HEK293 (cell line): ENCODE measurements around the gene SMCHD1.

Source experiments
- CTCF ChIA-PET: fragments of 350-600 bp; formaldehyde crosslinking; extraction: SDS; loops from one replicate; lab custom pipeline; 2021; ENCODE audit warnings: antibody characterized with exemption; lab: Yijun Ruan, JAX
- POLR2A ChIA-PET: fragments of 300-600 bp; formaldehyde crosslinking; extraction: SDS; loops from one replicate; lab custom pipeline; 2020; ENCODE audit warnings: antibody characterized with exemption, inconsistent platforms; lab: Yijun Ruan, JAX
- H3K27ac ChIP-seq: fragments of 200-500 bp; sonication (Bioruptor generic); 2 replicates; pipeline ENCODE4 v1.5.1; 2014; ENCODE audit warnings: low read depth, low read length, control low read depth, inconsistent platforms; ENCODE audit errors: extremely low read depth
- H3K36me3 ChIP-seq, 2 experiments: fragments of 200-500 bp in 1 of 2; sonication (Bioruptor generic) in 1 of 2; 1 replicate in 1 of 2; 2 replicates in 1 of 2; pipeline ENCODE4 v1.5.1; 2014 to 2017; ENCODE audit warnings: inconsistent platforms in 2 of 2, low read length in 2 of 2; ENCODE audit not compliant: control insufficient read depth in 2 of 2, insufficient read depth in 1 of 2
- H3K4me1 ChIP-seq: fragments of 200-500 bp; sonication (Bioruptor generic); 2 replicates; pipeline ENCODE4 v1.5.1; 2014; ENCODE audit warnings: mild to moderate bottlenecking, low read length, inconsistent platforms; ENCODE audit not compliant: control insufficient read depth, insufficient read depth
- H3K4me3 ChIP-seq: 2 replicates; pipeline ENCODE4 v1.5.1; 2011; ENCODE audit warnings: low read depth, mild to moderate bottlenecking, control low read depth, low read length, moderate library complexity
- H3K9me3 ChIP-seq: fragments of 200-500 bp; sonication (Bioruptor generic); 2 replicates; pipeline ENCODE4 v1.5.1; 2014; ENCODE audit warnings: low read depth, low read length, inconsistent platforms; ENCODE audit not compliant: control insufficient read depth, insufficient read depth
- BCL11A ChIP-seq: fragments of 450-650 bp; formaldehyde crosslinking; IDR thresholded peaks from 2 replicates; pipeline ENCODE4 v1.5.1; 2016; ENCODE audit warnings: low read depth, missing biosample characterization, missing genetic modification characterization
- MYNN ChIP-seq: fragments of 450-650 bp; formaldehyde crosslinking; IDR thresholded peaks from 2 replicates; pipeline ENCODE4 v1.5.1; 2016; ENCODE audit warnings: missing biosample characterization, missing genetic modification characterization, borderline replicate concordance
- MZF1 ChIP-seq: fragments of 450-650 bp; formaldehyde crosslinking; IDR thresholded peaks from 2 replicates; pipeline ENCODE4 v1.5.1; 2017; ENCODE audit warnings: missing biosample characterization, missing genetic modification characterization, borderline replicate concordance
- ZBTB7A ChIP-seq: fragments of 450-650 bp; formaldehyde crosslinking; IDR thresholded peaks from 2 replicates; pipeline ENCODE4 v1.5.1; 2016; ENCODE audit warnings: low read depth, missing biosample characterization, missing genetic modification characterization
- ZBTB8A ChIP-seq: fragments of 450-650 bp; formaldehyde crosslinking; IDR thresholded peaks from 2 replicates; pipeline ENCODE4 v1.5.1; 2016; ENCODE audit warnings: missing biosample characterization, missing genetic modification characterization
- ZFP69B ChIP-seq: fragments of 450-650 bp; formaldehyde crosslinking; IDR thresholded peaks from 2 replicates; pipeline ENCODE4 v1.5.1; 2016; ENCODE audit warnings: missing biosample characterization, missing genetic modification characterization
- ZNF133 ChIP-seq: fragments of 450-650 bp; formaldehyde crosslinking; IDR thresholded peaks from 2 replicates; pipeline ENCODE4 v1.5.1; 2016; ENCODE audit warnings: missing biosample characterization, missing genetic modification characterization
- ZNF155 ChIP-seq: fragments of 450-650 bp; formaldehyde crosslinking; IDR thresholded peaks from 2 replicates; pipeline ENCODE4 v1.5.1; 2016; ENCODE audit warnings: missing biosample characterization, missing genetic modification characterization
- ZNF169 ChIP-seq: fragments of 450-650 bp; formaldehyde crosslinking; IDR thresholded peaks from 2 replicates; pipeline ENCODE4 v1.5.1; 2016; ENCODE audit warnings: missing biosample characterization, missing genetic modification characterization
- ZNF211 ChIP-seq: fragments of 450-650 bp; formaldehyde crosslinking; IDR thresholded peaks from 2 replicates; pipeline ENCODE4 v1.5.1; 2016; ENCODE audit warnings: low read depth, missing biosample characterization, missing genetic modification characterization
- ZNF223 ChIP-seq: fragments of 450-650 bp; formaldehyde crosslinking; IDR thresholded peaks from 2 replicates; pipeline ENCODE4 v1.5.1; 2016; ENCODE audit warnings: missing biosample characterization, missing genetic modification characterization
- ZNF366 ChIP-seq: fragments of 450-650 bp; formaldehyde crosslinking; conservative IDR thresholded peaks from 2 replicates; pipeline ENCODE4 v1.5.1; 2016; ENCODE audit warnings: missing biosample characterization, missing genetic modification characterization
- ZNF37A ChIP-seq: fragments of 450-650 bp; IDR thresholded peaks from 2 replicates; pipeline ENCODE4 v1.5.1; 2018; ENCODE audit warnings: missing biosample characterization, missing genetic modification characterization
- ZNF404 ChIP-seq: fragments of 450-650 bp; formaldehyde crosslinking; IDR thresholded peaks from 2 replicates; pipeline ENCODE4 v1.5.1; 2017; ENCODE audit warnings: missing biosample characterization, missing genetic modification characterization
- ZNF548 ChIP-seq: fragments of 450-650 bp; formaldehyde crosslinking; IDR thresholded peaks from 2 replicates; pipeline ENCODE4 v1.5.1; 2016; ENCODE audit warnings: missing biosample characterization, missing genetic modification characterization
- ZNF561 ChIP-seq: fragments of 450-650 bp; IDR thresholded peaks from 2 replicates; pipeline ENCODE4 v1.5.1; 2018; ENCODE audit warnings: missing biosample characterization, missing genetic modification characterization, borderline replicate concordance
- ZNF585B ChIP-seq: fragments of 450-650 bp; formaldehyde crosslinking; IDR thresholded peaks from 2 replicates; pipeline ENCODE4 v1.5.1; 2016; ENCODE audit warnings: missing biosample characterization, missing genetic modification characterization
- ZNF664 ChIP-seq: fragments of 450-650 bp; formaldehyde crosslinking; IDR thresholded peaks from 2 replicates; pipeline ENCODE4 v1.5.1; 2016; ENCODE audit warnings: missing biosample characterization, missing genetic modification characterization
- ZNF777 ChIP-seq: fragments of 450-650 bp; formaldehyde crosslinking; IDR thresholded peaks from 2 replicates; pipeline ENCODE4 v1.5.1; 2017; ENCODE audit warnings: missing biosample characterization, missing genetic modification characterization, borderline replicate concordance
- ZNF792 ChIP-seq: fragments of 450-650 bp; formaldehyde crosslinking; IDR thresholded peaks from 2 replicates; pipeline ENCODE4 v1.5.1; 2016; ENCODE audit warnings: missing biosample characterization, missing genetic modification characterization
- TF ChIP-seq, protein P1 (sequence below): fragments of 450-650 bp; formaldehyde crosslinking; IDR thresholded peaks from 2 replicates; pipeline ENCODE4 v1.5.1; 2016; ENCODE audit warnings: missing biosample characterization, missing genetic modification characterization
- TF ChIP-seq, protein P2 (sequence below): fragments of 450-650 bp; formaldehyde crosslinking; IDR thresholded peaks from 2 replicates; pipeline ENCODE4 v1.5.1; 2016; ENCODE audit warnings: missing biosample characterization, missing genetic modification characterization
- TF ChIP-seq, protein P3 (sequence below): fragments of 450-650 bp; formaldehyde crosslinking; IDR thresholded peaks from 2 replicates; pipeline ENCODE4 v1.5.1; 2016; ENCODE audit warnings: missing biosample characterization, missing genetic modification characterization
- TF ChIP-seq, protein P4 (sequence below): fragments of 450-650 bp; formaldehyde crosslinking; IDR thresholded peaks from 2 replicates; pipeline ENCODE4 v1.5.1; 2016; ENCODE audit warnings: missing biosample characterization, missing genetic modification characterization, borderline replicate concordance

SMCHD1 gene

DNA sequence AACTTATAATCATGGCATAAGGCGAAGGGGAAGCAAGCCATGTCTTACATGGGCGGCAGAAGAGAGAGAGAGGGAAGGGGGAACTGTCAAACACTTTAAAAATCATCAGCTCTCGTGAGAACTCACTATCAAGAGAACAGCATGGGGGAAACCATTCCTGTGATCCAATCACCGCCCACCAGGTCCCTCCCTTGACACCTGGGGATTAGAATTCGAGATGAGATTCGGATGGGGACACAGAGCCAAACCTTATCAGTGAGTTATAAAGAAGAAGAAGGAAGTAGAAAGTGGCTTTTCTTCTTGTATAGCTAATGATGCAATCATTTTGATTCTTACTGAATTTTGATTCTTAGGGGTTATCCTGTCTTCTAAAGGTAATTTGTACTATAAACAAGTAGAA, 51.4 kb downstream of the SMCHD1 start:
- no peak overlapping the region for H3K27ac ChIP-seq
- CTCF ChIA-PET, result no interaction called here
- TF ChIP-seq ZNF561 (tag by site-specific recombination) (no peak), MZF1 (tag by site-specific recombination) (peak; percentile 17; the same call in 1 of the 2 replicates), ZNF777 (tag by site-specific recombination) (no peak)
- TF ChIP-seq, protein P1, sequence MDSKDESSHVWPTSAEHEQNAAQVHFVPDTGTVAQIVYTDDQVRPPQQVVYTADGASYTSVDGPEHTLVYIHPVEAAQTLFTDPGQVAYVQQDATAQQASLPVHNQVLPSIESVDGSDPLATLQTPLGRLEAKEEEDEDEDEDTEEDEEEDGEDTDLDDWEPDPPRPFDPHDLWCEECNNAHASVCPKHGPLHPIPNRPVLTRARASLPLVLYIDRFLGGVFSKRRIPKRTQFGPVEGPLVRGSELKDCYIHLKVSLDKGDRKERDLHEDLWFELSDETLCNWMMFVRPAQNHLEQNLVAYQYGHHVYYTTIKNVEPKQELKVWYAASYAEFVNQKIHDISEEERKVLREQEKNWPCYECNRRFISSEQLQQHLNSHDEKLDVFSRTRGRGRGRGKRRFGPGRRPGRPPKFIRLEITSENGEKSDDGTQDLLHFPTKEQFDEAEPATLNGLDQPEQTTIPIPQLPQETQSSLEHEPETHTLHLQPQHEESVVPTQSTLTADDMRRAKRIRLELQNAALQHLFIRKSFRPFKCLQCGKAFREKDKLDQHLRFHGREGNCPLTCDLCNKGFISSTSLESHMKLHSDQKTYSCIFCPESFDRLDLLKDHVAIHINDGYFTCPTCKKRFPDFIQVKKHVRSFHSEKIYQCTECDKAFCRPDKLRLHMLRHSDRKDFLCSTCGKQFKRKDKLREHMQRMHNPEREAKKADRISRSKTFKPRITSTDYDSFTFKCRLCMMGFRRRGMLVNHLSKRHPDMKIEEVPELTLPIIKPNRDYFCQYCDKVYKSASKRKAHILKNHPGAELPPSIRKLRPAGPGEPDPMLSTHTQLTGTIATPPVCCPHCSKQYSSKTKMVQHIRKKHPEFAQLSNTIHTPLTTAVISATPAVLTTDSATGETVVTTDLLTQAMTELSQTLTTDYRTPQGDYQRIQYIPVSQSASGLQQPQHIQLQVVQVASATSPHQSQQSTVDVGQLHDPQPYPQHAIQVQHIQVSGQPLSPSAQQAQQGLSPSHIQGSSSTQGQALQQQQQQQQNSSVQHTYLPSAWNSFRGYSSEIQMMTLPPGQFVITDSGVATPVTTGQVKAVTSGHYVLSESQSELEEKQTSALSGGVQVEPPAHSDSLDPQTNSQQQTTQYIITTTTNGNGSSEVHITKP, result peak; percentile 28; the same call in 1 of the 2 replicates
- POLR2A ChIA-PET, result interaction anchor here (0.5 kb wide), 1 partner anchor 52 kb away, joined by 3 read pairs; no protein-coding TSS in a partner anchor
- no peak overlapping the region for H3K4me3 ChIP-seq
- H3K9me3 ChIP-seq, result no peaks in the 10 kb centered on the region
- H3K4me1 ChIP-seq, result no peaks in the 10 kb centered on the region
- H3K36me3 ChIP-seq, result peaks cover 31 to 76% of the 10 kb centered on the region in 2 experiments

DNA sequence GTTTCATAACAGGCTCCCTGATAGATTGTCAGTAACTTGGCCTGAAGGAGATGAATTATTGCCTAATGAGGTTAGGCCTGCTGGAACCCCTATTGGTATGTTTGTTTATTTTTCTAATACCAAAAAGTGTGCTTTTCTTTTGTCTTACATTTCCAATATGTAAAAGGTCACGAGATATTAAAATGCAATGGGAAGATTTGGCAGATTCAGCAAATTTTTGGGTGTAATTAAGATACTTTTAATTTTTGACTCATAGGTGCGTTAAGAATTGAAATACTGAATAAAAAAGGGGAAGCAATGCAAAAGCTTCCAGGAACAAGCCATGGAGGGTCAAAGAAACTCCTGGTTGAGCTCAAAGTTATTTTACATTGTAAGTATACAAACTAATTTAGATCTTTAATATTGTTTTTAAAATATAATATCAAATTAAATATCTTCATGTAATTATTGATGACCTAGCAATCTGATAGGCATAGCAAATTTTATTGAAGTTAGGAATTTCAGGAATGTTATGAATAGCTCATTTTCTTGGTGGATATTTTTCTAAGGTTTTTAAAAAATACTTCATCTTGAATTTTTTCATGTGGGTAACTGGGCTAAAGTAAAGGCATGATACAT, 52.1 kb downstream of the SMCHD1 start:
- ChIA-PET POLR2A (interaction anchor here (0.5 kb wide), 1 partner anchor 53 kb away, joined by 3 read pairs; no protein-coding TSS in a partner anchor), CTCF (interaction anchor here (0.6 to 0.8 kb wide), 2 partner anchors 13 to 42 kb away, joined by 3 read pairs; no protein-coding TSS in a partner anchor)
- Histone ChIP-seq H3K4me1 (no peaks in the 10 kb centered on the region), H3K27ac (no peak overlapping the region), H3K4me3 (no peak overlapping the region), H3K9me3 (no peaks in the 10 kb centered on the region), H3K36me3 (peaks cover 37 to 78% of the 10 kb centered on the region in 2 experiments)
- TF ChIP-seq ZNF155 (tag by site-specific recombination) (no peak), ZNF223 (tag by site-specific recombination) (no peak), ZNF585B (tag by site-specific recombination) (no peak), ZNF169 (no peak), ZNF133 (tag by site-specific recombination) (no peak), ZNF664 (tag by site-specific recombination) (no peak)
- TF ChIP-seq, protein P2, sequence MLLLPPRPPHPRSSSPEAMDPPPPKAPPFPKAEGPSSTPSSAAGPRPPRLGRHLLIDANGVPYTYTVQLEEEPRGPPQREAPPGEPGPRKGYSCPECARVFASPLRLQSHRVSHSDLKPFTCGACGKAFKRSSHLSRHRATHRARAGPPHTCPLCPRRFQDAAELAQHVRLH (tag by site-specific recombination), result no peak

DNA sequence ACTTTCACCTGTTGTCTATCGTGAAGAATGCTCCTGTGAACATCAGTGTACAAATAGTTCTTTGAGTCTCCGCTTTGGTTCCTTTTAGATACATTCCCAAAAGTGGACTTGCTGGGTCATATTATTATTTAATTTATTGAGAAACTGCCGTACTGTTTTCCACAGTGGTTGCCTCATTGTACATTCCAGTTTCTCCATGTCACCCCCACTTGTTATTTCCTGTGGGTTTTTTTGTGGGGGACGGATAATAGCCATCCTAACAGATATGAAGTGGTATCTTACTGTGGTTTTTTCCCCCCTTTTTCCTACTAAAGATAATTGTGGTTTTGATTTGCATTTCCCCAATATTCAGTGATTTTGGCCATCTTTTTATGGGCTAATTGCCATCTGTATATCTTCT, 53.8 kb downstream of the SMCHD1 start:
- H3K4me3 ChIP-seq, result no peak overlapping the region
- no peaks in the 10 kb centered on the region for H3K4me1 ChIP-seq
- ChIA-PET POLR2A (no interaction called here), CTCF (no interaction called here)
- H3K36me3 ChIP-seq, result peaks cover 41 to 67% of the 10 kb centered on the region in 2 experiments
- no peaks in the 10 kb centered on the region for H3K9me3 ChIP-seq
- H3K27ac ChIP-seq, result no peak overlapping the region
- TF ChIP-seq, protein P3, sequence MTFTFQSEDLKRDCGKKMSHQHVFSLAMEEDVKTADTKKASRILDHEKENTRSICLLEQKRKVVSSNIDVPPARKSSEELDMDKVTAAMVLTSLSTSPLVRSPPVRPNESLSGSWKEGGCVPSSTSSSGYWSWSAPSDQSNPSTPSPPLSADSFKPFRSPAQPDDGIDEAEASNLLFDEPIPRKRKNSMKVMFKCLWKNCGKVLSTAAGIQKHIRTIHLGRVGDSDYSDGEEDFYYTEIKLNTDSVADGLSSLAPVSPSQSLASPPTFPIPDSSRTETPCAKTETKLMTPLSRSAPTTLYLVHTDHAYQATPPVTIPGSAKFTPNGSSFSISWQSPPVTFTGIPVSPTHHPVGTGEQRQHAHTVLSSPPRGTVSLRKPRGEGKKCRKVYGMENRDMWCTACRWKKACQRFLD (tag by site-specific recombination), result no peak
- no peak for TF ChIP-seq ZBTB8A (tag by site-specific recombination)
- TF ChIP-seq ZNF366 (tag by site-specific recombination), result no peak
- no peak for TF ChIP-seq ZNF548 (tag by site-specific recombination)
- no peak for TF ChIP-seq ZBTB7A (tag by site-specific recombination)
- no peak for TF ChIP-seq ZNF664 (tag by site-specific recombination)
- TF ChIP-seq BCL11A (tag by site-specific recombination), result no peak
- no peak for TF ChIP-seq ZNF37A (tag by site-specific recombination)
- TF ChIP-seq, protein P4, sequence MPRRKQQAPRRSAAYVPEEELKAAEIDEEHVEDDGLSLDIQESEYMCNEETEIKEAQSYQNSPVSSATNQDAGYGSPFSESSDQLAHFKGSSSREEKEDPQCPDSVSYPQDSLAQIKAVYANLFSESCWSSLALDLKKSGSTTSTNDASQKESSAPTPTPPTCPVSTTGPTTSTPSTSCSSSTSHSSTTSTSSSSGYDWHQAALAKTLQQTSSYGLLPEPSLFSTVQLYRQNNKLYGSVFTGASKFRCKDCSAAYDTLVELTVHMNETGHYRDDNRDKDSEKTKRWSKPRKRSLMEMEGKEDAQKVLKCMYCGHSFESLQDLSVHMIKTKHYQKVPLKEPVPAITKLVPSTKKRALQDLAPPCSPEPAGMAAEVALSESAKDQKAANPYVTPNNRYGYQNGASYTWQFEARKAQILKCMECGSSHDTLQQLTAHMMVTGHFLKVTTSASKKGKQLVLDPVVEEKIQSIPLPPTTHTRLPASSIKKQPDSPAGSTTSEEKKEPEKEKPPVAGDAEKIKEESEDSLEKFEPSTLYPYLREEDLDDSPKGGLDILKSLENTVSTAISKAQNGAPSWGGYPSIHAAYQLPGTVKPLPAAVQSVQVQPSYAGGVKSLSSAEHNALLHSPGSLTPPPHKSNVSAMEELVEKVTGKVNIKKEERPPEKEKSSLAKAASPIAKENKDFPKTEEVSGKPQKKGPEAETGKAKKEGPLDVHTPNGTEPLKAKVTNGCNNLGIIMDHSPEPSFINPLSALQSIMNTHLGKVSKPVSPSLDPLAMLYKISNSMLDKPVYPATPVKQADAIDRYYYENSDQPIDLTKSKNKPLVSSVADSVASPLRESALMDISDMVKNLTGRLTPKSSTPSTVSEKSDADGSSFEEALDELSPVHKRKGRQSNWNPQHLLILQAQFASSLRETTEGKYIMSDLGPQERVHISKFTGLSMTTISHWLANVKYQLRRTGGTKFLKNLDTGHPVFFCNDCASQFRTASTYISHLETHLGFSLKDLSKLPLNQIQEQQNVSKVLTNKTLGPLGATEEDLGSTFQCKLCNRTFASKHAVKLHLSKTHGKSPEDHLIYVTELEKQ (tag by site-specific recombination), result no peak
- TF ChIP-seq ZNF792 (tag by site-specific recombination), result no peak
- TF ChIP-seq ZNF211, result no peak
- TF ChIP-seq ZFP69B, result no peak
- no peak for TF ChIP-seq ZNF404
- TF ChIP-seq MYNN, result no peak
